Measurements from ENCODE around the gene VSTM2L.

VSTM2L gene

DNA sequence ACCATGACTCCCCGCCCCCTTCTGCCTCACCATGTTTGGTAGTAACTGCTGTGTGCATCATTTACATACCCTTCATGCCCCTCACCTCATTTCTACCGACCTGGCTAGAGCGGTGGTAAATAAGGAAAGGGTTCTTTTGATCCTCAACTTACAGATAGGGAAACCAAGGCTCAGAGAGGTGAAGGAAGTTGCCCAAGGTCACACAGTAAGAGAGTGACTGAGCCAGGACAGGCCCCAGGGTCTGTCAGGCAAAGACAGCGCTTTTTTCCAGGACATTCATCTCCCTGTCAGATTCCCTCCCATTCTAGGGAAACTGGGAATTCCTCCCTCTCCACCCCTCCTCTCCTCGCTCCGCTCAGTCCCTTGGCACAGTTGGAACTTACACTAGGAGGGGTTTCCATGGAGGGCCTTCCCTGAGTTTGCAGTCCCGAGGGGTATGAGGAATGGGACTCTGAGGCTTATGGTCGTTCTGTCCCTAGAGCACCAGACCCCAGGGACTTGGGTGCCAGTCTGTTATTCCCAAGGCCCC is 2.0 kb downstream of the VSTM2L start:
- ATAC-seq, result no peak
- Mint-ChIP-seq H3K4me1 (peaks cover 21% of the 10 kb centered on the region), H3K4me3 (no peak overlapping the region), H3K9me3 (no peaks in the 10 kb centered on the region), H3K27me3 (peaks cover 72% of the 10 kb centered on the region), H3K27ac (no peak overlapping the region), H3K36me3 (no peaks in the 10 kb centered on the region)

DNA sequence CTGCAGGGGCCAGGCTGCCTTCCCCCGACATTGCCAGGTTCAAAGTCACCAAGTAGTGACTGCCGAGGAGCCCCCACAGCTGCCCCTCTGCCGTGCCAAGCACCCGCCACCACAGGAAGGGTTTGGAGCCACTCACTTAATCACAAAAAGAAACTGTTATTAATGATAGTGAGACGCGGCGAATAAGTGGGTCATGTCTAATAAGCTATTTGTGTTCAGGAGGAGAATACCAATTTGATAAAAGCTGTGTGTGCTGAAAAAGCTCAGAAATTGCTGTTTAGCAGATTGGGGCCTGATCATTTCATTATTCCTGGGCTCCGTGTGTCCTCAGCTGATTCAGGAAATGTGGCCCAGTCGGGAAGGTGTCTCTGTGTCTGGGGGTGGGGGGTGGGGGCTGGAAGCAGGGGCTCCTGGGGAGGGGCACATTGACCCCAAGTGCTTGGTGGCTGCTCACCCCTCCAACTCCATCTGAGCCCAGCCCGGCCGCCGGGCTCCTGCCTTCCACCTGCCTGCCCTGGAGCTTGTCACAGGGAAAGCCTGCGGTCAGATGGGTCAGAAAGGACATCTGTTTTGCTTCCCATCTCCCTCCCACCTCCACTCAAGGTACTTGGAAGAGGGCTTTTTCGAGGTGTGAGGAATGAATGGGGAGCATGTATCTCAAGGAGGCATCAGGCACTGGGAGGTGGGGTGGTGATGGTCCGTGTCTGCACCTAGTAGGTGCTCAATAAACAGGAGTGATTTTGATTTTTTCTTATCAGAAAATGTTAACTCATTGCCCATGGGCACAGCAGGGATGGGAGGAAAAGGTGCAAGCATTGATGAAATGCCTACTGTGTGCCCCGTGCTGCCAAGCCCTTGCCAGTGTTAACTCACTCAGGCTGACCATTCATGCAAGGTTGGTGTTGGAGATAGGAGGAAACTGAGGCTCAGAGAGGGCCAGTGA is 3.0 kb downstream of the VSTM2L start:
- no peaks in the 10 kb centered on the region for H3K36me3 Mint-ChIP-seq
- ATAC-seq, result no peak
- H3K4me1 Mint-ChIP-seq, result peaks cover 20% of the 10 kb centered on the region
- no peak overlapping the region for H3K4me3 Mint-ChIP-seq
- H3K27ac Mint-ChIP-seq, result no peak overlapping the region
- peaks cover 68% of the 10 kb centered on the region for H3K27me3 Mint-ChIP-seq
- no peaks in the 10 kb centered on the region for H3K9me3 Mint-ChIP-seq

DNA sequence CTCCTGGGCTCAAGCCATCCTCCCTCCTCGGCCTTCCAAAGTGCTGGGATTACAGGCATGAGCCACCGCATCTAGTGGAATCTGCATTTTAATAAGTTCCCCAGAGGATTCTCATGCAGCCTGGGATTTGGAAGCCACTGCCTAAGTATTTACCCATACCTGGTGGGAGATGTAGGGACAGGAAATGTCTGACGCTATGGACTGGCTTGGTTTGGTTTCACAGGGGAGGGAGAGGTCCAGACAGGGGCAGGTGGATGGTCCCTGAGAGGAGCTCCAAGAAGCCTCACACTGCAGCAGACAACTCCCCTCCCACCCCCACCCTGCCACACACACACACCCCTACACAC is 4.4 kb downstream of the VSTM2L start:
- Mint-ChIP-seq H3K9me3 (no peaks in the 10 kb centered on the region), H3K36me3 (no peaks in the 10 kb centered on the region), H3K4me1 (peaks cover 18% of the 10 kb centered on the region), H3K4me3 (no peak overlapping the region), H3K27me3 (peaks cover 63% of the 10 kb centered on the region), H3K27ac (no peak overlapping the region)
- no peak for ATAC-seq

DNA sequence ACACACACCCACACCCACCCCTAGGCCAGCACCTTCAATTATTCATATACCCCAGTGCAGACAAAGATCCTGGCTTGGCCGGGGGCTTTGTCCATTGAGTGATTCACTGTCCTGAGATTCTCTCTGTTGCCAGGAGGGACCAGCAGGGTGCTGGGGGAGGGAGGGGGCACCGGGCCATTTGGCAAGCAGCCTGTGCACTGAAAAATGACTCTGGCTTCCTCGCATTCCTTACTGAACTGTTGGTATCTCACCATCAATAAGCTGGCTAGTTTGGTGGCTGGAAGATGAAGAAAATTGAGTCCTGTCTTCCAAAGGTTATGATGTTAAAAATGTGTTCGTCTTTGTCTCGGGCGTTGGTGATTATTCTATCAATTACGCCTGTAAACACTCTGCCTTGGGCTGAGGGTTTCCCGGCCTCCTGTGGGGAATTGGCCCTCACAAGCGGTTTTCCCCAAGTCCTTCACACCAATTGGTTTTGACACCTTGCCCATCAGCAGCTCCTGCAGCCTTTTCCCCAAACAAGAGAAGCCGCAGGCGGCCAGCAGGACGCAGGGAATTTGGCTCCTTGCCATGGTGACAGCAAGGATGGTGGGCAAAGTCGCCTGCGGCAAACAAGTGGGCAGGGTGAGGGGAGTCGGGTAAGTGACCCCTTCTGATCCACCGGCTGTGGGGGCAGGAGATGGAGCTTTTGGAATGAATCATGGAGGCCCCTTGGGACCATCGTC is 4.9 kb downstream of the VSTM2L start:
- no peak for ATAC-seq
- peaks cover 65% of the 10 kb centered on the region for H3K27me3 Mint-ChIP-seq
- H3K9me3 Mint-ChIP-seq, result no peaks in the 10 kb centered on the region
- H3K4me1 Mint-ChIP-seq, result peaks cover 19% of the 10 kb centered on the region
- no peak overlapping the region for H3K27ac Mint-ChIP-seq
- no peaks in the 10 kb centered on the region for H3K36me3 Mint-ChIP-seq
- H3K4me3 Mint-ChIP-seq, result no peak overlapping the region

DNA sequence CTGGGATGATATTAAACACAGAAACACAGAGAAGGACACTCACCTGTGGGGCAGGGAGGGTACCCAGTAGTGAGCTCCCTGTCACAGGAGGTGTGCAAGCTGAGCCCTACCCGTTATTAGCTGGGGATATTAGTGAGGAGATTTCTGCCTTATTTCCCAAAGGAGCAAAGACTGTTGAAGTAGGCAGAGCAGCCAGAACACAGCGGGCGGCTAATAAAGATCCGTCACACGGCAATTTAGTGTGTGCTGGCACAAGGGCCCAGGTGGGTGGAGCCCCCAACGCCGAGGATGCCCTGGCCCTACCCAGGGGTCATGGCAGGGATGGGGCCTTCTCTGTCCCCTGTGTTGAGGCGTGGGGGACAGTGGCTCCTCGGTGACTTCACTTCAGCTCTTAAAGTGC is 8.3 kb downstream of the VSTM2L start:
- Mint-ChIP-seq H3K4me1 (peaks cover 27% of the 10 kb centered on the region), H3K27ac (no peak overlapping the region), H3K4me3 (no peak overlapping the region), H3K9me3 (no peaks in the 10 kb centered on the region), H3K27me3 (peaks cover 64% of the 10 kb centered on the region), H3K36me3 (no peaks in the 10 kb centered on the region)
- no peak for ATAC-seq

DNA sequence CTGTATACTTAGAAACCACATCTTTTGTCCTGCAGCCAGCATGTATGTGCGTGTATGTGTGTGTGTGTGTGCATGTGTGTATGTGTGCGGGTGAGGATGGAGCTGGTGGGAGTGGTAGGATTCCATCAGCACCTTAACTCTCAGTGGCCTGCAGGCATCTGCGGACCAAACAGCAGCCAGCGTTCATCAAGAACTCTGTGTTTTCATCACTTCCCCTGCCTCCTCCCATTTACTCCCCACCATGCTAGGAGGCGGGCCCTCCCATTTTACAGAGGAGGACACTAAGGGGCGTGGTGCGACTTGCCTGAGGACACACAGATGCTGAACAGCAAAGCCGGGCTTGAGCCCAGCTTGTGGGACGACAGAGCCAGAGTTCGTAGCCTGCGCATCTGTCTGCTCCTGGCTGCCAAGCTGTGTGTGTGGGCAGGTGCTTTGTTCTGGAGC is 8.9 kb downstream of the VSTM2L start:
- H3K36me3 Mint-ChIP-seq, result no peaks in the 10 kb centered on the region
- H3K4me3 Mint-ChIP-seq, result no peak overlapping the region
- no peak overlapping the region for H3K27ac Mint-ChIP-seq
- peaks cover 27% of the 10 kb centered on the region for H3K4me1 Mint-ChIP-seq
- H3K27me3 Mint-ChIP-seq, result peaks cover 65% of the 10 kb centered on the region
- ATAC-seq, result peak; percentile 52
- no peaks in the 10 kb centered on the region for H3K9me3 Mint-ChIP-seq

DNA sequence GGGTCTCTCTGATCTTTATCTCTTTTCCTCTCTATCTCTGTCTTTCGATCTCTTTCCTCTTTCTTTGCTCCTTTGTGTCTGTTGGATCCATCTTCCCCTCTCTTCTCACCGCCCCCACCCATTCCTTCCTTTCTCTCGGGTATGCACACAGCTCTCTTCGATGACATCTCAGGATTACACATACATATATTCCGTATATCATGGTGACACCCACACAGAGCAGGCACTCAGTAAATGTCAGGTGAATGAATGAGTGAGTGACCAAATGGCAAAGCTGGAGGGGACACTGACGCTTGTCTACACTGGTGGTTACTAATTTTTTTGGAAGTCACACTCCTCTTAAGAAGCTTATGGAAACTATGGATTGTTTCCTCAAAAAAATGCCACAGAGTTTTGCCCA is 9.9 kb downstream of the VSTM2L start:
- Mint-ChIP-seq H3K9me3 (no peaks in the 10 kb centered on the region), H3K27me3 (peaks cover 63% of the 10 kb centered on the region), H3K4me3 (no peak overlapping the region), H3K36me3 (no peaks in the 10 kb centered on the region), H3K27ac (no peak overlapping the region), H3K4me1 (peaks cover 27% of the 10 kb centered on the region)
- no peak for ATAC-seq

DNA sequence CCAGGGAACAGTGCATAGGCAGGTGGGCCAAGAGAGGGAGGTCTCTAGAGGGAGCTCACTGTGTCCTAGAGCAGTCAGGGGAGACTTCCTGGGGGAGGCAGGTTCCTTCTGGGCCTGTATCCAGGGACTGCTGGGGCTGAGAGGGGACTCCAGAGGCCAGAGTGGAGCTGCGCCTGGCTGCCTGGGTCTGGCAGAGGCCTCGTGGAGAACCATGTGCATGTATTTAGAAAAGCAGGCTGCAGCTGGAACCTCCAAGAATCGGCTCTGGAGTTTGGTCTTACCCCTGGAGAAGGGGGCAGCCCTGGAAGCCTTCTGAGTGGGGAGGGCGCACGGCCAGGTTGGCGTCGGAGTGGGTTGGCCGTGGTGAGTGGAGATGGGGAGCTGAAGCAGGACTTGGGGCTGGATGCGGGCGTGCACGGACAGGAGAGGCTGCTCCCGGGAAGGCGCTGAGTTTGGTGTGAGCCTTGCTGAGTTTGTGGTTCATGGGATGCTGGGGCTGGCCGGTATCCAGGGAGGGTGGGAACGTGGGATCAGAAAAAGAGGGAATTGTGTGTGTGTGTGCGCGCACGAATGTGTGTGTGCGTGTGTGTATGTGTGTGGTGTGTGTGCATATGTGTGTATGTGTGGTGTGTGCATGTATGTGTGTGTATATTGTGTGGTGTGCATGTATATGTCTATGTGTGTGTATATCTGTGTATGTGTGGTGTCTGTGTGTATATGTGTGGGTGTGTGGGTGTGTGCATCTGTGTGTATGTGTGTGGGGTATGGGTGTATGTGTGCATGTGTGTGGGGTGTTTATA is 10.8 kb downstream of the VSTM2L start:
- no peak overlapping the region for H3K27ac Mint-ChIP-seq
- H3K27me3 Mint-ChIP-seq, result peaks cover 54% of the 10 kb centered on the region
- no peaks in the 10 kb centered on the region for H3K9me3 Mint-ChIP-seq
- H3K4me1 Mint-ChIP-seq, result peaks cover 27% of the 10 kb centered on the region
- H3K36me3 Mint-ChIP-seq, result no peaks in the 10 kb centered on the region
- H3K4me3 Mint-ChIP-seq, result no peak overlapping the region
- no peak for ATAC-seq

DNA sequence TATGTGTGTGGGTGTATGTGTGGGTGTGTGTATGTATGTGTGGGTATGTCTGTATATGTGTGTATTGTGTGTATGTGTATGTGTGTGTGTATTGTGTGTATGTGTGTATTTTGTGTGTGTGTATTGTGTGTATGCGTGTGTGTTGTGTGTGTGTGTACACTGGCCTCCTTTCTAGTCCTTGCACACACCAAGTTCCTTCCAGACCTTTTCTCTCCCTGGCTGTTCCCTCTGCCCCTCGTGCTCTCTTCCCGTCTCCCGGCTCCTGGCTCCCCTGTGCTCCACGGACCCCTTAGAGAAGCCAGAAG is 11.4 kb downstream of the VSTM2L start:
- Mint-ChIP-seq H3K27ac (peak overlapping the region; percentile 63), H3K27me3 (peaks cover 49% of the 10 kb centered on the region), H3K4me1 (peaks cover 27% of the 10 kb centered on the region), H3K4me3 (peak overlapping the region; percentile 32), H3K36me3 (no peaks in the 10 kb centered on the region), H3K9me3 (no peaks in the 10 kb centered on the region)
- ATAC-seq, result no peak

DNA sequence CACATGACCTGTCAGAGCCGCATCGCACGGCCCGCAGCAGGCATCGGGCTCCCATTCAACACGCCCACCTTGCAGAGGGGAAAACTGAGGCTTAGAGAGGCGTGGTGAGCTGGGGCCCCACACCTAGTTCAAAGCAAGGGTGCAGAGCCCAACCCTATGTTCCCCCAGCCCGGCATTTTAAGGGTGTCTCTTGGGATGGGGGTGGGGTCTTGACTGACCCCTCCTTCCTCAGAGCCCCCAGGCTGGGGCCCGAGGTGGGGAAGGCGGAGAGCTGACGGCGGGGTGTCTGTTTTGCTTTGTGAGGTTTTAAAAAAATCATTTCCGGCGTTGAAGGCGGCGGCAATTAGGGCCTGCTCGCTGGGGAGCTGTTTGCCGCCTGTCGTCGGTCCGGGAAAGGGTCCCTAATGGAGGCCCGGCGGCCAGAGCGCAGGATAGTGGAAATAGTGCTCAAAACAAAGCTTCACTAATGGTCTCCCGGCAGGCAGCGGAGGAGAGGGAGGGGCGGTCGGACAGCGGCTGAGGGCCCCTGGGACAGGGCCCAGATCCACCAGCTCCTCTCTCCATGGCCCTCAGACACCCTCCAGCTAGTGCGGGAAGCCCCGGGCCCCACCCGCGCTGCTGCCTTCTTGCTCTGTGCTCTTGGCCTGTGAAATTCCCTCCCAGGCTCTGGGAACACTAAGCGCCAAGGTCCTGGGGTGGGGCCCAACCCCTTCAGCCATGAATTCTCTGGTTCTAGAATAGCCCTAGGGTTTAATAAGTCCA is 11.9 kb downstream of the VSTM2L start:
- Mint-ChIP-seq H3K27ac (peak overlapping the region; percentile 63), H3K4me1 (peaks cover 27% of the 10 kb centered on the region), H3K9me3 (no peaks in the 10 kb centered on the region), H3K27me3 (peaks cover 48% of the 10 kb centered on the region), H3K4me3 (peak overlapping the region; percentile 32), H3K36me3 (no peaks in the 10 kb centered on the region)
- peak; percentile 49 for ATAC-seq

DNA sequence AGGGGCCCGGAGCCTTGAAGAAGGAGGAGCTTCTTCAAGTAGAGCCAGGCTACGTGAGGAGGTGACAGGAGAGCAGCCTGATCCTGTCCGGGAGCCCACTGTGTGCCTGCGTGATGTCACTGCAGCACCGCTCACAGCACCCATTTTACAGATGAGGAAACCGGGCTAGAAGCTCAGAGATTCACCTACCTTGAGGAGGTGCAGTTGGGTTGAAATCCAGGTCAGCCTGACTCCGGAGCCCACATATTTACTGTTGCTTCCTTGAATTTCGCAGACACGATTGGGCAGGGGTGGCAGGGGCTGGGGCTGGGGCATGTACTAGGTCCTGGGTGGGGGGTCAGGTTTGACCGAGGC is 12.5 kb downstream of the VSTM2L start:
- ATAC-seq, result no peak
- peaks cover 27% of the 10 kb centered on the region for H3K4me1 Mint-ChIP-seq
- no peak overlapping the region for H3K4me3 Mint-ChIP-seq
- H3K36me3 Mint-ChIP-seq, result no peaks in the 10 kb centered on the region
- no peaks in the 10 kb centered on the region for H3K9me3 Mint-ChIP-seq
- H3K27ac Mint-ChIP-seq, result no peak overlapping the region
- H3K27me3 Mint-ChIP-seq, result peaks cover 48% of the 10 kb centered on the region

DNA sequence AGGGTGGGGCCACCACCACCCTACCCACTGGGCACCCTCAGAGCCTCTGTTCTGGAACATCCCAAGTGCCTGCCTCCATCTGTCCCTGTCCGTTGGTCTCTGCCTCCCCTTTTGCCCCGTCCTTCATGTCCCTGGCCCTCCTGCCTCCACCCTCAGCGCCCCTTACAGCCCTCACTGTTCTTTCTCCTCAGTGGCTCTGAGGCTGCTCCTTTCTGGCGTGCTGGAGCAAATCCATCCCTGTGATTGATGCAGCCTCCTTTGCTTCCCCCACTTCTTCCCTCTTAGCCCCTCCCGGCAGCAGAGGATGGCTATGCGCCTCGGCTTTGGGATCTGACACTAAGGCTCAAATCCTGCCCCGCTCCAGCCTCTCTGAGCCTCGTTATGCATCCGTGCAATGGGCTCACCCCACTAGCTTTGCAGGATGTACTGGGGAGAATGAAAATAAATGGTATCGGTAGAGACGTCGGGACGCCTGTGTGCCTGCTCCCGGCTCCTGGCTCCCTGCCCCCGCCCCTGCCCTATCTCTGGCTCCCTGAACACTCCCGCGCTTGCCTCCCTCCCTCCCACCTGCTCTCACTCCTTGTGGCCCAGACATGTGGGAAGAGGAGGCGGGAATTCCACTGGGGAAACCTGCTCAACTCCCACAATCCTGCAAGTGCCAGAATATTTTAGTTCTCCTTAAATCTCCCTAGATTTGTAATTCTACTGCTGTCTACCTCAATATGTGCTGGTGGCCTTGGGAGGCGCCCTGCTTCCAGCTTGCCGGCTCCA is 13.1 kb downstream of the VSTM2L start:
- H3K9me3 Mint-ChIP-seq, result no peaks in the 10 kb centered on the region
- no peaks in the 10 kb centered on the region for H3K36me3 Mint-ChIP-seq
- H3K4me1 Mint-ChIP-seq, result peaks cover 32% of the 10 kb centered on the region
- H3K27ac Mint-ChIP-seq, result no peak overlapping the region
- H3K4me3 Mint-ChIP-seq, result no peak overlapping the region
- peaks cover 48% of the 10 kb centered on the region for H3K27me3 Mint-ChIP-seq
- no peak for ATAC-seq

DNA sequence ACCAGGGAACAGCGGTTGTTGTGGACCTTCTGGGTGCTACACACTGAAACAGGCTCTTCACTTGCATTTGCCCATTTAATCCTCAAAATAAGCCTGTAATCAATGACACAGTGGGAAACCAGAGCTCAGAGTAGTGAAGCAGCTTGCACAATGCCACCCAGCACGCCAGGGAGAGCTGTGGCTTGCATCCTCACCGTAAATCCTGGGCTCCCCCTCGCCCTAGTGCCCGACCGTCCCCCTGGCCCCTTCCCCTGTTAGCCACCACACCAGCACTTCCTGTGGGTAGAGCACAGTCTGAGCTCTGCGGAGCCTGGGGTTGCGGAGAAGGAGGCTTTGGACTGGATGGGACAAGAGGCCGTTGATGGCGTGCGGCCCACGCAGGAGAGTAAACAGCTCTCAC is 14.5 kb downstream of the VSTM2L start:
- H3K4me3 Mint-ChIP-seq, result no peak overlapping the region
- peaks cover 38% of the 10 kb centered on the region for H3K27me3 Mint-ChIP-seq
- no peak for ATAC-seq
- H3K9me3 Mint-ChIP-seq, result no peaks in the 10 kb centered on the region
- no peak overlapping the region for H3K27ac Mint-ChIP-seq
- H3K4me1 Mint-ChIP-seq, result peaks cover 37% of the 10 kb centered on the region
- no peaks in the 10 kb centered on the region for H3K36me3 Mint-ChIP-seq

DNA sequence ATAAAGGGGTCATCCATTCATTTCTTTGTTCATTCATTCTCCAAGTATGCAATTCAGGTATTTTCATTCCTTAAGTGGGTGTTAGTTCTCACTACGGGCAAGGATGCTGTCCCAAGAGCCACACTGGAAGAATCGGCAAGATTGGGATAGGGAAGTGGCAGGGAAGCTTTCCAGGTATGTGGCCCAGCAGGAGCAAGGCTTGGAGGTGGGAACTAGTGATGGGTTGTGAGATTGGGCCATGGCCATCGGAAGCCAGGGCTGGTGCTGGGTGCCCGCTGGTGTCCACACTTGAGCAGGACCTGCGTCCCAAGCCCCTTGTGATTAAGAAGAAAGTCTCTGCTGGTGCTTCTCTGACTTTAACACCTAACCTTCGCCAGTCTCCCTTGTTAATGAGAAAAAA is 15.1 kb downstream of the VSTM2L start:
- peaks cover 39% of the 10 kb centered on the region for H3K4me1 Mint-ChIP-seq
- no peak overlapping the region for H3K4me3 Mint-ChIP-seq
- peaks cover 32% of the 10 kb centered on the region for H3K27me3 Mint-ChIP-seq
- H3K36me3 Mint-ChIP-seq, result no peaks in the 10 kb centered on the region
- ATAC-seq, result no peak
- no peaks in the 10 kb centered on the region for H3K9me3 Mint-ChIP-seq
- H3K27ac Mint-ChIP-seq, result no peak overlapping the region

All from stimulated activated memory B cell treated with anti-CD40 and anti-IgM and Interleukin-4, amounts not matched to agents 10 μg/mL and 1 μg/mL and 100 μg/mL, for 72 hours (primary cell).